Occipital lobe (tissue), 2 donors: Measurements from ENCODE around the gene LENEP. TPM values are rescaled to one million over a fixed set of nuclear protein-coding genes. Genes with fewer than 3 reads are reported as not detected.
"Not testable (repeated sequence)": the region's sequence is repeated elsewhere in the genome, so short reads cannot be mapped to it uniquely, and the experiment has no call there.

Source experiments
- DNase-seq: peaks from one replicate; lab custom pipeline; 2025; lab: John Stamatoyannopoulos, UW
- total RNA-seq: library from RNA; depleted of rRNA; stranded (reverse); fragments of >200 nt; gene quantifications from one replicate; pipeline ENCODE4 v1.2.3, GENCODE V29; 2014

Gene LENEP
- total RNA-seq, 1 donor from 2014 or later: 2.7 TPM

DNA sequence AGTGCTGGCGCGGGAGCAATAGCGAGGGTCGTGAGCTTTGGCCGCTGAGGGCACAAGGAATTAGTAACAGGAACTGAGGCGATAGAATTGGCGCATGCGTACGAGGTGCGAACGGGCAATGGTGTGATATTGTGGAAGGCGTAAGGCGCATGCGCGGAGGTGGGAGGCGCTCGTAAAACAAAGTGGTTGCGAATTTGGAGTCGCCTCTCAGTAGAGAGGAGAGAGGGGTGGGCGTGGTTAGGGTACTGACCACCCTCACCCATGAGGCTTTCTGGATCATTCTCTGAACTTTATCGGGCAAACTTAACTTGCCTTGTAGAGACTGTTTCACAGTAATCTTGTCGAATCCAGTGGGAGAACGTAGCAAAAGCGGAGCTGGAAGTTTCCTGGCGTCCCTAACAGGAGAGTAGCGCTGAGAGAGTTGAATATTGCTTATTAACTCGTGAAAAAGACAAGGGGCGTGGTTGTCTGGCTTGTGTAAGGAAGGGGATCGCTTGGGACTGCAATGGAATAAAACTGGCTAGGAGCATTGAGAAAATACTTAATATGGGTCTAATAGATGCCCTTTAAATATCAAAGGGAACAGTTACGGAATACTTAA lies 18.5 kb upstream of the LENEP start:
- DNase-seq: peak; percentile 90

DNA sequence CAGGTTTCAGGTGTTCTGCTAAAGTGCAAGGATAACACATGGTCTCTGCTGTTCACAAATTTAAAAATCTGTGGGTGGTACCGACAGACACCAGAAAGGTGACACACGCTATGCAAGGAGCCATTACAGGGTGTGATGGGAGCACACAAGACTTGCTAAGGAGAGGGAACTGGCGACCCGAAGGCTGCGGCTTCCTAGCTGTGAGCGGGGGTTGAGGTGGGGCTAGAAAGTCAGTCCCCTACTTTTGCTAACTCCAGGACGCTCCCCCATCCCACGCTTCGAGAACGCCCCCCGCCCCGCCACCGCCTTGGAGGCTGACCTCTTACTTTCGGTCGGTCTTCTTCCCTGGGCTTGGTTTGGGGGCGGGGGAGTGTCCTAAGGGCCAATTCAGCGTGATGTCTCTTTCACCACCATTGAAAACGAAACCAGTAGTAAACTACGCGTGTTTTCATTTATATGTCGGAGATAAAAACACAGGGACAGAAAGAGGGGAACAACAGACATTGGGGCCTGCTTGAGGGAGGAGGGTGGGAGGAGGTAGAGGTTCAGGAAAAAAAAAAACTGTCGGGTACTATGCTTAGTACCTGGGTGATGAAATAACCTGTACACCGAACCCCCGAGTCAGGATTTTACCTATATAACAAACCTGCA lies 17.9 kb upstream of the LENEP start:
- DNase-seq: no peak

DNA sequence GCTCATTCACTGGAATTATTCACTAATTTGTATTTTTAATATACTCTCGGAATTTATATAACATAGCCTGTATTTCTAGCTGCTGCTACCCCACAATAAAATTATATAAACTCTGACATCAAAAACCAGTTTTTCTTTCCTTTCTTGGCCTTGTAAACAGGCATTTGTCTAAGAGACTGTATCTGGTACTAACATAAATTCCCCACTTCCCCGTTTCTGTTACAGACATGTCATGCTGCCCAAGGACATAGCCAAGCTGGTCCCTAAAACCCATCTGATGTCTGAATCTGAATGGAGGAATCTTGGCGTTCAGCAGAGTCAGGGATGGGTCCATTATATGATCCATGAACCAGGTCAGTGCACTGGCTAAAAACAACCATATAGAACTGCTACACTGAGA lies 15.6 kb upstream of the LENEP start:
- not testable (repeated sequence) for DNase-seq

DNA sequence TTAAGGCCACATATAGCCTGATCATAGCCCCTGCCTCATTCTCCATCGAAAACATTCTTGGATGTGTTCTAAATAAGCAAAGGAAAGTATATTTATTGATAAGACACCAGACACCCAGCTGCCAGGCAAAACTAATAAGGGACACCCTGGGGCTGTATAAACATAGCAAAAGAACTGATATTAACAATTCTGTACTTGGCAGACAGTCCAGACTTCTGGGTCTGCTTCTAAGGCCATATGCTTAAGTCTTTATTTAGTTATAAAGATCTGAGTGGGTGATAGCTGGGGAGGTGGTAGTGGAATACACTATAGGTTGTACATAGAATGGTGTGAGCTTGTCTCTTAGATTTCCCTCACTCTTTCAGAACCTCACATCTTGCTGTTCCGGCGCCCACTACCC lies 15.0 kb upstream of the LENEP start:
- DNase-seq: no peak

DNA sequence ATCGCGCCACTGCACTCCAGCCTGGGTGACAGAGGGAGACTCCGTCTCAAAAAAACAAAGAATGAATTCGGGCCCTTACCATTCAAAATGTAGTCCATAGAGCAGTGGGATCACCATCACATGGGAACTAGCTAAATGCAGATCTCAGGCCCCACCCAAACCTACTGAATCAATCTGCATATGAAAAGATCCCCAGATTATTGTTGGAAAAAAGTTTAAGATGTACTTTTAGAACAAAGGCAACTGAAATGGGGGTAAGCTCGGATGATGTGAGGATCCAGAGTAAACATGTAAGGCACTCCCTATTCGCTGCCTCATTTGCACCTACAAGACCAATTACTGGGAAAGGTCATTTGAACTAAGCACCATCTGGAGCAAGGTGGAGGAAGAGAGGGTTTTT lies 11.0 kb upstream of the LENEP start:
- no peak for DNase-seq

DNA sequence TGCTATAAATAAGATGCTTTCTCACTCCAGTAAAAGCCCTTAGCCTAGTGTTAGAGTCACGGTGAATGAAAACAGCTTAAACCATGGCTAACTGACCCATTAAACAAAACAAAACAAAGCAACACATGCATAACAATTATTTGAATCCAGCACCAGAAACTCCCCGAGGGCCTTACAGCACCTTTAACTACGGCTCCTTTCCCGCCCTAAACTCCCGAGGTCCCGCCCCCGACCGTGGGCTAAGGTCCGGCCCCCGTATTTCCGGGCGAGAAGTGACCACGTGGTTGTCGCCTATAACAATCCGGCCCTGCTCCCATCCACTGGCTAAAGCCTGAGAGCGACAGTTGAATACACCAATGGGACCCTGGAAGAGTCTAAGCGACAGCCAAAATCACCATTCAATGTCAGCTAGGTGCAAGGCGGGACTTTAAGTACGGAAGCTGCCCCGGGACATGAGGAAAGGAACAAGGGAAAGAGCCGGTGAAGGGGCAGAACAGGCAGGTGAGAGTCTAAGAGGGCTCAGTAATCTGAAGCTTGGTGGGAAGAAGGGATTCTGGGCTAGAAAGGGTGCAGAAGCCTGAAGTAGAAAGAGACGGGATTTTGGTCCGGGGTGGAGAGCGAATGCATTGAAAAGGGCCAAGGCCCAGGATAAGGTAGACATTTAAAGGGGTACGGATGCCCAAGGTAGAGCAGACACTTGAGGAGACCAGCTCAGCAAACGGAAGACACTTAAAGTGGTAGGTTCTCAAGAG lies 10.3 kb upstream of the LENEP start, which contains the start of gene FLAD1:
Gene FLAD1, plus strand, starts transcription at position 448 of the 752 bp plus-strand sequence. CDS start 351 bp downstream, outside the sequence.
- peak; percentile 96 for DNase-seq

DNA sequence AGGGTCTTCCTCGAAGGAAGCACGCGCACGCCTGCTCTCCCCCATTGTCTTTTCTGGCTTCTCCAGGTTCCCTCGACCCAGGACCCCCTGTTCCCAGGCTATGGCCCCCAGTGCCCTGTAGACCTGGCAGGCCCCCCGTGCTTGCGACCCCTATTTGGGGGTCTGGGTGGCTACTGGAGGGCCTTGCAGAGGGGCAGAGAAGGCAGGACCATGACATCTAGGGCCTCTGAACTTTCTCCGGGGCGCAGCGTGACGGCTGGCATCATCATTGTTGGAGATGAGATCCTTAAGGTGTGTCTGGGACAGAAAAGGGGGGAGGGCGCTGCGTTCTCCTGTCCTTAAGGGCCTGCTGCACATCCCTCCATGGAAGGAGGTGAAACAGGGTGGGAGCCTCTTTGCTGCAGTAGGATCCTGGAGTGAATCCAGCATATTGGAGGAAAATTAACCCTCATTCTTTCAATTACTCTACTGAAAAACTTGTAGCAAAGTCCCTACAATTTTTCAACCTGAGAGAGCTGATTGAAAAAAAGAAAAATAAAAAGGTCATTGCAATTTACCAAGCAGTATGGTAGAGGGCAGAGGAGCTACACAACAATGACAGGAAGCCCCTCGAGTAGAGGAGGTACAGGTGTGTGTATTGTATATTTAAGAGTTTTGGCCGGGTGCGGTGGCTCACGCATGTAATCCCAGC lies 9.5 kb upstream of the LENEP start:
- no peak for DNase-seq

DNA sequence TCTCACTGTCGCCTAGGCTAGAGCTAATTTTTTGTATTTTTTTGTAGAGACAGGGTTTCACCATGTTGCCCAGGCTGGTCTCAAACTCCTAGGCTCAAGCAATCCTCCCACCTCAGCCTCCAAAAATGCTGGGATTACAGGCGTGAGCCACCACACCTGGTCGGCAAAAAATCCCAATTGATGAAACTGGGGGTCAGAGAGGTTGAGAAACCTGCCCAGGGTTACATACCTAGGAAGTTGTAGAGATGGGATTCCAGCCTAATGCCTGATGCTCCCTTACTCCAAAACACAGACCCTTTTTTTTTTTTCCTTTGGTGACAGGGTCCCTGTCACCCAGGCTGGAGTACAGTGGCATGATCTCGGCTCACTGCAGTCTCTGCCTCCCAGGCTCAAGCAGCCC lies 6.7 kb upstream of the LENEP start:
- not testable (repeated sequence) for DNase-seq

DNA sequence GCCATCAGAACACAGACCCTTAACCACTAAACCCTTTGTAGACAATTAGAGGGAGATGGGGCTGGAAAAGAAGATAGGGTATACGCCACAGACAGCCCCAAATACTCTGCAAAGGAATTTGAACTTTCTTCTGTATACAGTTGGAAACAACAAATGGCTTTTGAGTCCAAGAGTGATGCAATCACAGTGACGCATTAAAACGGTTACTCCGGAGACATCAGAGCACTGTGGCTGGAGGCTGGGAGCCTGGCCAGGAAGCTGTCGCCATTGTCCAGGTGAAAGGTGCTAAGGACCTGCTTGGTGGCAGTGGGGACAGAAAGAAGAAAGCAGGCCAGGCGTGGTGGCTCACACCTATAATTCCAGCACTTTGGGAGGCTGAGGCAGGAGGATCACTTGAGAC lies 6.1 kb upstream of the LENEP start:
- DNase-seq: no peak

DNA sequence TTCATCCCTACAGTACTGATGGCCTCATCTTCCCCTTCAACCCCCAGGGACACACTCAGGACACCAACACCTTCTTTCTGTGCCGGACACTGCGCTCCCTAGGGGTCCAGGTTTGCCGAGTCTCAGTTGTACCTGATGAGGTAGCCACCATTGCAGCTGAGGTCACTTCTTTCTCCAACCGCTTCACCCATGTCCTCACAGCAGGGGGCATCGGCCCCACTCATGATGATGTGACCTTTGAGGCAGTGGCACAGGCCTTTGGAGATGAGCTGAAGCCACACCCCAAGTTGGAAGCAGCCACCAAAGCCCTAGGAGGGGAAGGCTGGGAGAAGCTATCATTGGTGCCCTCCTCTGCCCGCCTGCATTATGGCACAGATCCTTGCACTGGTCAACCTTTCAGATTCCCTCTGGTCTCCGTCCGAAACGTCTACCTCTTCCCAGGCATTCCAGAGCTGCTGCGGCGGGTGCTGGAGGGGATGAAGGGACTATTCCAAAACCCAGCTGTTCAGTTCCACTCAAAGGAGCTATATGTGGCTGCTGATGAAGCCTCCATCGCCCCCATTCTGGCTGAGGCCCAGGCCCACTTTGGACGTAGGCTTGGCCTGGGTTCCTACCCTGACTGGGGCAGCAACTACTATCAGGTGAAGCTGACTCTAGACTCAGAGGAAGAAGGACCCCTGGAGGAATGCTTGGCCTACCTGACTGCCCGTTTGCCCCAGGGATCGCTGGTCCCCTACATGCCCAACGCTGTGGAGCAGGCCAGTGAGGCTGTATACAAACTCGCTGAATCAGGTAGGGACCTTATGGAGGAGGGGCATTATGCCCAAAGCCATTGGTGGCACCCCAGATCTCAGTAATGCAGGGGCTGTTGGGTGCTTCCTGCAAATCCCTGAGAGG lies 5.1 kb upstream of the LENEP start:
- DNase-seq: no peak

DNA sequence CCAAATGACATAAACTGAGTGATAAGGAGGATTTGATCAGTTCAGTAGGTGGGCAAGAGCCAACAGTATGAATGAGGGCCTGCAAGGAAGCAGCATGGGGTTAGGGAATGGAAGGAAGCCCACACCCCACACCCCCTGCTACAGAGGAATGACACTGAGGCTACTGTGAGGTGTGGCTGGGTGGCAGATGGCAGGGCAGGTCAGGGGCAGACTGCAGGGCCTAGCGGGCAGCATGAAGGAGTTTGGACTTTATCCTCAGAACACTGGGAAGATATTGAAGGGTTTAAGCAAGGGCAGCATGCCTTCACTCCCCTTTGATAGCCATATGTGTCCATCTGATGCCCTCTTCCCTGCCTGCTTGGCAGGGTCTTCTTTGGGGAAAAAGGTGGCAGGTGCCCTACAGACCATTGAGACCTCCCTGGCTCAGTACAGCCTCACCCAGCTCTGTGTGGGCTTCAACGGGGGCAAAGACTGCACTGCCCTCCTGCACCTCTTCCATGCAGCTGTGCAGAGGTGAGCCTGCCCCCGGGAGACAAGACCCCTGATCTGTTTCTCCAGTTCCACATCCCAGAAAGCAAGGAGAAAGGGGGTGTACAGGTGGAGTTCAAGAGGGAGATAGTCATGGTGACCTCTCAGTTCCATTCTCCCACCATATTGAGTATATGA lies 4.1 kb upstream of the LENEP start:
- DNase-seq: no peak

DNA sequence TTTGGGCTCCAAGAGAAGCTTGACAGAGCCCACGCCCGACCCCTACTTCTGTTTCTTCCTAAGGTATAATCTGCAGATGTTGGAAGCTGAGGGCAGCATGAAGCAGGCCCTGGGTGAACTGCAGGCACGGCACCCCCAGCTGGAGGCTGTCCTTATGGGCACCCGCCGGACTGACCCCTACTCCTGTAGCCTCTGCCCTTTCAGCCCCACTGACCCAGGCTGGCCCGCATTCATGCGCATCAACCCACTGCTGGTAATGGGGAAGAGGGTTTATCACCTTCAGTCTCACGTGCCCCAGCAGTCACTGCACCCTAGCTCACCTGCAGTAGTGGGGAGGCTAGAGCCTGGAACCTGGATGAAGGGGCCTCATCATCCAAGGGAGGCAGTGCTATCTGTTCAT lies 3.1 kb upstream of the LENEP start:
- DNase-seq: no peak

DNA sequence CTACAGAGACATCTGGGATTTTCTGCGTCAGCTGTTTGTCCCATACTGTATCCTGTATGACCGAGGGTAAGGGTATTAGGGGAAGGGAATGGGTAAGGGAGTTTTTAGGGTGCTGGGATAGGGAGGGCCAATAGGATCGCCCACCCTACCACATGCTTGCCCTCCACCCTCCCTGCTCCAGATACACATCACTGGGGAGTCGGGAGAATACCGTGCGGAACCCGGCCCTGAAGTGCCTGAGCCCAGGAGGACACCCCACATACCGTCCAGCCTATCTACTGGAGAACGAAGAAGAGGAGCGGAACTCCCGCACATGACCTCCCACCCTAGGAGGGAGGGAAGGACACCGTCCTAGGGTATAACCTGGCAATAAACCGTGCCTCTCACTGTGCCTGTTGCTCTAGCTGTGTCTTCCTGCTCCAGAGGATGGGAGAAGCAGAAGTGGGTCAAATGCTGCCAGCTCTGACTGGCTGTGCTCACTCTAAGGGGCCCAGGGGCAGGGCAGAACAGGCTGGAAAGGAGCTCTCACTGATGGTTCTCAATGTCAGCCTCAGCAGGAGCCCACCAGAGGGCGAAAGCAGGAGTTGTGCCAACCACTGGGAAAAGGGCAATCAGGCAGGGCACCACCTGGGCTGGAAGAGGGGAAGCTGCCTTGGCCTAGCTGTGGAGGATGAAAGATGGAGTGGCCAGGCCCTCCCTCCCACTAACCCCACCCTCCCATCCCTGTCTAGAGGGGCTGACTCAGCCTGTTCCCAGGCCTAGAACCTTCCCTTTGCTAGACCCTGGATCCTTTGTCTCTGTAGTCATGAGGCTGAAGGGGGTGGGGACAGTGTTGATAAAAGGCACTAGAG lies 440 bp upstream of the LENEP start:
- DNase-seq: no peak

DNA sequence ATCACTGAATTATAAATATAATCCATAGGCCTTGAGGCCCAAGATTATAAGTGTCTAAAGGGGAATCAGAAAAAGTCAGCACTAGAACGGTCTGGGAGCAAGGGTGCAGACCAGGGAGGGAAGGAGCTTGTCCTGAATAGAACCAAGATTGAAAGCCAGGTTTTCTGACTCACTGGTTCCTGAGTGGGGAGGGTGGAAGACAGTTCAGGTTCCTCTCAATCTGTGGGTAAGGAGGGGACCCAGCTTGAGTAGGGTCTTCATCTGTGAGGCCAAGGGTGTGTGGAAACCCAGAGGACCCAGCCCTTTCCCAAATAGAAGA lies 842 bp downstream of the LENEP start:
- no peak for DNase-seq

DNA sequence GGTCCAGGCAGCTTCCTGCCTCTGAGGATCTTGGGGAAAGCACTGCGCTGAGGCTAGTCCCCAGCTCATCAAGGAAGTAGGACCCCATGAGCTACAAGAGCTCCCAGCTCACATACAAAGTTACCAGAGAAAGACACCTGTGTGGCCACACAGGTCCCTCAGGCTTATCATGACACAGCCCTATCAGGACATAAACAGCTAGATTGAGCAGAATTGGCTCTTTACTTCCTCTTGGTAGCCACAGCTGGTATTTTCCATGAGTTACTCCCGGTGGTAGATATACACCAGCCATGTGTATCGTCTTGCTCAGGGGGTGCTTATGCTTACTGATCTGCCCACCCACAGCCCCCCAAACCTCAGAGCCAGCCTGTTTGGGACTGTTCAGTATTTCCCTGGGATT lies 1.2 kb downstream of the LENEP start:
- no peak for DNase-seq

DNA sequence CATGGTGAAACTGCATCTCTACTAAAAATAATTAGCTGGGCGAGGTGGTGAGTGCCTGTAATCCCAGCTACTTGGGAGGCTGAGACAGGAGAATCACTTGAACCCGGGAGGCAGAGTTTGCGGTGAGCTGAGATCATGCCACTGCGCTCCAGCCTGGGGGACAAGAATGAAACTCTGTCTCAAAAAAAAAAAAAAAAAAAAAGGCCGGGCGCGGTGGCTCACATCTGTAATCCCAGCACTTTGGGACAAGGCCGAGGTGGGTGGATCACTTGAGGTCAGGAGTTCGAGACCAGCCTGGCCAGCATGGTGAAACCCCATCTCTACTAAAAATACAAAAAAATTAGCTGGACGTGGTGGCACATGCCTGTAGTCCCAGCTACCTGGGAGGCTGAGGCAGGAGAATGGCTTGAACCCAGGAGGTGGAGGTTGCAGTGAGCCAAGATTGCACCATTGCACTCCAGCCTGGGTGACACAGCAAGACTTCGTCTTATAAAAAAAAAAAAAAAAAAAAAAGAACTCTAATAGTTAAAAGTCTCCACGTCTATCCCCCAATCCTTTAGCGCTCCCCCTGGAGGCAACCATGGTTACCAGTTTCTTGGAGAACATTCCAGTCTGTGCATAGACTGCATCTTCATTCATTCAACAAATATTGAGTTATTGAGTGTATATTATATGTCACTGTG lies 2.1 kb downstream of the LENEP start:
- DNase-seq: peak; percentile 15

DNA sequence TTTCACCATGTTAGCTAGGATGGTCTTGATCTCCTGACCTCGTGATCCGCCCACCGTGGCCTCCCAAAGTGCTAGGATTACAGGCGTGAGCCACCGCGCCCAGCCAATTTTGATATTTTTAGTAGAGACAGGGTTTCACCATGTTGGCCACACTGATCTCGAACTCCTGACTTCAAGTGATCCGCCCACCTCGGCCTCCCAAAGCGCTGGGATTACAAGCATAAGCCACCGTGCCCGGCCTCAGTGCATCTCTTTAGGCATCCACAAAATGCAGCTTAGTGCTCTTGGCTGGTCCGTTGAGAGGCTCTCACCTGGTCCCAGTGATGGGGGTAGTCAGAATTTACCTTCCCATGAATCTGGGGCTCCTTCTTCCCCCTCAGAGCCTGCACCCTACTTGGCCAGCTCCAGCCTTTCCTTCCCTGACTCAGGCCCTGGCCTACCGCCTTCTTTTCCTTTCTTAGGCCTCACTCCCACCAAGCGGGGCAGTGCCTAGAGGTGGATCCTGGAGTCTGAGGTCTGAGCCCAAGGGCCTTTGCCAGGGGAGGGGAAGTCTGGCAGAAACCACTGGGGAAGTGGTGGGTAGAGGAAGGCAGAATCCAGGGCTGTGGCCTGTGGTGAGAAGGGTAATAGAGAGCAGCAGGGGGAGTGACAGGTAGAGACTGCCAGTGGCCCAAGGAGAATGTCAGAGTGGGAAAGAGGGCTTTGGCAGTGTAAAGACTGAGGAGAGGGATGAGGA lies 3.7 kb downstream of the LENEP start:
- no peak for DNase-seq

DNA sequence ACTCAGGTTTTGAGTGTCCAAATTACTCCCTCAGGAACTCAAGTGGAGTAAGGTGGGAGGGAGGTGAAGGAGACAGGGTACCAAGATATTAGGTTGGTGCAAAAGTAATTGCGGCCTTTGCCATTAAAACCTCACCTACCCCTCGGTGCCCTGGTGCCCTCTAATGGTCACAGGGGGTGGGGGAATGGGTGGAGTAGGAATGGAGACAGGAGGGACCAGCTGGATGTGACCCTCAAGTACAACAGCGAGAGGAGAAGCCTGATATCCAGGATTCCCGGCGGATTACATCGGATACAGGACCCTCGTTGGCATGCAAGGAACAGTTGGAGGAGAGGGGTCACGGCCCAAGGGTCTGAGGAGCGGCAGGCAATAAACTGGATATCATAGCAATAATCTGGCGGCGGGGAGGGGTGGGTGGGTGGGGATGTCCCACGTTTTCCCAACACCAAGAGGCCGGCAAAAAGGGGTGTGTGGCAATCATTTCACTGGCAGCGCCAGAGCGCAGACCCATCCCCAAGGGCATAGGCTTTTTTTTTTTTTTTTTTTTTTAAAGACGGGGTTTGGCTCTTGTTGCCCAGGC lies 4.9 kb downstream of the LENEP start:
- no peak for DNase-seq
